Breast epithelium (tissue), 3 donors: Measurements from ENCODE around the gene RRP36.

Experiments
- POLR2AphosphoS5 ChIP-seq, 3 donors: sonication (generic); formaldehyde crosslinking; IDR thresholded peaks; one replicate each; pipeline ENCODE4 v1.6.1; 2017; ENCODE audit warnings: antibody characterized with exemption in 3 of 3
- TF ChIP-seq, protein P1 (sequence below), 3 donors: fragments of 450-650 bp; IDR thresholded peaks; one replicate each; pipeline ENCODE4 v1.5.1; 2016 to 2017; ENCODE audit warnings: antibody characterized with exemption in 3 of 3, mild to moderate bottlenecking in 3 of 3, moderate library complexity in 3 of 3

DNA sequence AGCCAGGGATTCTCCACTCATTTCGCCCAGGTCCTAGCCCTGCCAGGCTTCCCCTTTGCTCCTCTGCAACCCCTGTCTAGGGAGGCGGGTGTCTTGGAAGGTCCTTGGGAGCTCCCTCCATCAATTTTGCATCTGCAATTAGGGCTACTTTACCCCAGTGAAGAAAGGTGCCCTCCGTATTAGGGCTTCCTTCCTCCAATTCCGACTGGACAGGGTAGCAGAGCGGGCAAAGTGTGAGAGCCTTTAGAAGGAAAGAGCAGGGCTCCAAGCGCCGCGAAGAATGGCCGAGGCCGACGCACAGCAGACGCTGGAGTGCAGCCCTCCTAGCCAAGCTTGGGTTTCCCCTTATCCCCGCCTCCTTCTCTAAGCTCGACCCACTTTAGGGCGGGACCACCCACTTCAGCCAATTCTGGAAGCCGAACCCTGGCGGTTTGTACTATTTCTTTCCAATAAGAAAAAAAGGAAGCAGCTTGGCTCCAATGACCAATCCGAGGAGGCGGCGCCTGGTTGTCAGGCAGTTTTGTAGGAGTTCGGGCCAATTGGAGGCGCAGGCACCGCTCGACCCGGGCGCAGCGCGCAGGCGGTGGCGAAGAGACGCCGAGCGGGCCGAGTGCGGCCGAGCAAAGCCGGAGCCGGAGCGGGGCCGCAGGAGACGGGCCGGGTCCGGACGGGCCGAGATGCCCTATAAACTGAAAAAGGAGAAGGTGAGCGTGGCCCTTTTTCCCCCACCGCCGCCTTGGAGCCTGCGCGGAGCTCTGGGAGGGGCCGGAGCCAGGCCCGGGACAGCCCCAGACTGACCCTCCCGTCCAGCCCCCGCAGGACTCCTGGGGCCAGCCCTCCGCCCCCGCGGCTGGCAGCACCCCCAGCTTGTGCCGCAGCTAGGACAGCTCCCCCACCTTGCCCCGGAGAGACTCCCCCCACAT is 37.2 kb upstream of the RRP36 start, which contains the start of gene PPP2R5D:
- TF ChIP-seq, protein P1, sequence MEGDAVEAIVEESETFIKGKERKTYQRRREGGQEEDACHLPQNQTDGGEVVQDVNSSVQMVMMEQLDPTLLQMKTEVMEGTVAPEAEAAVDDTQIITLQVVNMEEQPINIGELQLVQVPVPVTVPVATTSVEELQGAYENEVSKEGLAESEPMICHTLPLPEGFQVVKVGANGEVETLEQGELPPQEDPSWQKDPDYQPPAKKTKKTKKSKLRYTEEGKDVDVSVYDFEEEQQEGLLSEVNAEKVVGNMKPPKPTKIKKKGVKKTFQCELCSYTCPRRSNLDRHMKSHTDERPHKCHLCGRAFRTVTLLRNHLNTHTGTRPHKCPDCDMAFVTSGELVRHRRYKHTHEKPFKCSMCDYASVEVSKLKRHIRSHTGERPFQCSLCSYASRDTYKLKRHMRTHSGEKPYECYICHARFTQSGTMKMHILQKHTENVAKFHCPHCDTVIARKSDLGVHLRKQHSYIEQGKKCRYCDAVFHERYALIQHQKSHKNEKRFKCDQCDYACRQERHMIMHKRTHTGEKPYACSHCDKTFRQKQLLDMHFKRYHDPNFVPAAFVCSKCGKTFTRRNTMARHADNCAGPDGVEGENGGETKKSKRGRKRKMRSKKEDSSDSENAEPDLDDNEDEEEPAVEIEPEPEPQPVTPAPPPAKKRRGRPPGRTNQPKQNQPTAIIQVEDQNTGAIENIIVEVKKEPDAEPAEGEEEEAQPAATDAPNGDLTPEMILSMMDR (IDR thresholded peaks at IDR 0.05), result peak in 2 of 3 donors; percentile 26 to 32
- peak; percentile 39 to 55 (median 49) for TF ChIP-seq POLR2AphosphoS5 (IDR thresholded peaks at IDR 0.05)
